ENCODE data around the gene CDC20B.

Gene CDC20B

DNA sequence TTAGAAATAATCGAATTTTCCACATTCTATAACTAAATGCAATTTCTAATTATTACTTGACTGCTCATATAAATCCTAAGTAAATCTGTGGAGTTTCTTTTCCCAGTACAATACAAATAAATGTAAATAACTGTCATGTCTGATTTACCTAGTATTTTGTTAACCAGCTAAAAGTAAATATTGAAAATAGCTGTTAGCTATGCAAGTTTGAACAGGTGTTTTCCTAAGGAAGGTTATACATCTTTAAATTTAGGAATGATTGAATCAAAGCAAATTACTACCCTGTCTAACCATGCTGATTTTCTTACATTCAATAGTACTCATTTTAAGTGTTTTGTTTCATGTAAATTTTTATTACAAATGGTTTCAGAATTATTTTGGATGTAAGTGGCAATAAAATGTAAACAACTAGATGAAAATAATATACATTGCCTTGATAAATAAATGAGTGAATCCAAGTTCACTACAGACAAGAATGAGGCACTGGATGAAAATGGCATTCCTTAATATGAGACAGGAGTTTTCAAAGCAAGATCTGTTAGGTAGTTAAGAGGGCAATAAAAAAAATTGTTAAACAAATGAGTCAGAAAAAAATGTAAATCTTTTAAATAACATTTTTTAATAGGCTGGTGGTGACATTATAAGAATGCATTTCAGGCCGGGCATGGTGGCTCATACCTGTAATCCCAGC lies 38.4 kb upstream of the CDC20B start:
- TF ChIP-seq, protein P1, sequence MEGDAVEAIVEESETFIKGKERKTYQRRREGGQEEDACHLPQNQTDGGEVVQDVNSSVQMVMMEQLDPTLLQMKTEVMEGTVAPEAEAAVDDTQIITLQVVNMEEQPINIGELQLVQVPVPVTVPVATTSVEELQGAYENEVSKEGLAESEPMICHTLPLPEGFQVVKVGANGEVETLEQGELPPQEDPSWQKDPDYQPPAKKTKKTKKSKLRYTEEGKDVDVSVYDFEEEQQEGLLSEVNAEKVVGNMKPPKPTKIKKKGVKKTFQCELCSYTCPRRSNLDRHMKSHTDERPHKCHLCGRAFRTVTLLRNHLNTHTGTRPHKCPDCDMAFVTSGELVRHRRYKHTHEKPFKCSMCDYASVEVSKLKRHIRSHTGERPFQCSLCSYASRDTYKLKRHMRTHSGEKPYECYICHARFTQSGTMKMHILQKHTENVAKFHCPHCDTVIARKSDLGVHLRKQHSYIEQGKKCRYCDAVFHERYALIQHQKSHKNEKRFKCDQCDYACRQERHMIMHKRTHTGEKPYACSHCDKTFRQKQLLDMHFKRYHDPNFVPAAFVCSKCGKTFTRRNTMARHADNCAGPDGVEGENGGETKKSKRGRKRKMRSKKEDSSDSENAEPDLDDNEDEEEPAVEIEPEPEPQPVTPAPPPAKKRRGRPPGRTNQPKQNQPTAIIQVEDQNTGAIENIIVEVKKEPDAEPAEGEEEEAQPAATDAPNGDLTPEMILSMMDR (conservative IDR thresholded peaks at IDR 0.05; ENCODE audit: low read length): no peak
- H3K4me3 ChIP-seq (ENCODE audit: low read length): no peak overlapping the region
- DNase-seq (ENCODE audit: low read depth): no peak

DNA sequence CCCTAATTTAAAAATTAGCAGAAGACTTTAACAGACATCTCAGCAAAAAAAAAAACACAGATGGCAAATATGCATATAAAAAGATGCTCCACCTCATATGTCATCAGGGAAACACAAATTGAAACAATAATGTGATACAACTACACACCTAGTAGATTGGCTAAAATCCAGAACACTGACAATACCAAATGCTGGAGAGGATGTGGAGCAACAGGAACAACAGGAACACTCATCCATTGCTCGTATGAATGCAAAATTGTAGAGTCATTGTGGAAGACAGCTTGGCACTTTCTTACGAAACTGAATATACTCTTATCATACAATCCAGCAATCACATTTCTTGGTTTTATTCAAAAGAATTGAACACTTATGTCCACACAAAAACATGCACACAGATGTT lies 32.0 kb upstream of the CDC20B start:
- H3K4me3 ChIP-seq (ENCODE audit: low read length): no peak overlapping the region
- no peak for DNase-seq (ENCODE audit: low read depth)
- TF ChIP-seq, protein P1 (conservative IDR thresholded peaks at IDR 0.05; ENCODE audit: low read length): no peak

GRCh38 chr5:55191165-55191564 lies 18.2 kb upstream of the CDC20B start:
- DNase-seq (ENCODE audit: low read depth): peak; percentile 5
- H3K4me3 ChIP-seq (ENCODE audit: low read length): no peak overlapping the region
- TF ChIP-seq, protein P1 (conservative IDR thresholded peaks at IDR 0.05; ENCODE audit: low read length): no peak

DNA sequence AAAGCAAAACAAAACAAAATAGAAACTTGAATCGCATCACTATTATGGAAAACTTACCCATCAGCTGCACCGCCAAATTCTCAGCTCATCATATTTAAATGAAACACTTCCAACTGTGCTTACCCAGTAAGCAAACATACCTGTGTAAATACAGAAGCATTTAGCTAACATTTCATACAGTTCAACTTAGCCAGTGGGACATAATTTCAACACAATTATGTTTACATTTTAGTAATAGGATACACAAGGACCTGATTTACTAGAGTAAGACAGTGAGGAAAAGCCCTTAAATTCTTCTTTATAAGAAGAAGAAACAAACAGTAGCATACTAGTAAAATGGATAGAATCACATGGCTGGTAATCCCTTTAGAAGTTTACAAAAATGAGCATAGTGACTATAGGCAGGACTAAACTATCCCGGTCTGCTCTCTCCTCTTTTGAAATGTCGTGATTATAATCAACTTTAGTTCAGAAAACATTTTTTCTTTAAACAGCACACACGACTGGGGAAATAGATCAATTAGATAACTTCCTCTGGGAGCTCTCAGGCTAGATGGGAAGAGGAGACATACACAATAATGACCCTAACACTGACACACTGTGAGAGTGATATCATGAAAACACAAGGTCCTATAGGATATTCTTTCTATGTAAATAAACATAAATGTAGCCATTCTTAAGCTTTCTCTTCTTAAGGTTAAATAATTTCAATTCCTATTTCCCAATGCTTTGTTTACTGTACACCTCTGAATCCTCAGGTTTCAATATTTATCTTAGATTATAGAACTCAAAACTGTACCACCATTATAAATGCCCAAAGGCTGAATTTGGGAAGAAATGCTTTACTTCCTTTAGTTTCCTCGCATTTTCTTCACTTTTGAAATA lies 15.9 kb upstream of the CDC20B start:
- TF ChIP-seq, protein P1 (conservative IDR thresholded peaks at IDR 0.05; ENCODE audit: low read length): no peak
- DNase-seq (ENCODE audit: low read depth): no peak
- no peak overlapping the region for H3K4me3 ChIP-seq (ENCODE audit: low read length)

- DNase-seq (ENCODE audit: low read depth): no peak
- TF ChIP-seq, protein P1 (conservative IDR thresholded peaks at IDR 0.05; ENCODE audit: low read length): peak; percentile 22; the same call in 1 of the 2 replicates
Measured at GRCh38 chr5:55187370-55187769, 14.4 kb upstream of the CDC20B start.

DNA sequence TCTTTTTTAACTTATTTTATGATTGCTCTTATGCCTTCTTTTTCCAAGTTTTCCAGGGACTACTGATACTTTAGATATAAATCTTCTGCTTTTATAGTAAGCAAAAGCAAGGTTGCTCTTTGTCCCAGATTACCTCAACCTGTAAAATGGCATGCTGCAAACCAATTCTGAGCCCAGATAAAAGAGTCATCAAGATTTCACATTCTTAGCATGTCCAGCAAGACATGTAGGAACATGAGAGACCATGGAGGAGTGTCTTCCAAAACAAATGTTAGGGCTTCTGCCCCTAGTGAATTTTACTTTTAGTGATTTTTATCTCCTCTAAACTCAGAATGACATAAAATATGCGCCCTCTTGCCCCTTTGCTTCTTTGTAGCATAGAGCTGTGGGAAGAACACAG lies 7.0 kb upstream of the CDC20B start:
- DNase-seq (ENCODE audit: low read depth): no peak
- TF ChIP-seq, protein P1 (conservative IDR thresholded peaks at IDR 0.05; ENCODE audit: low read length): no peak
- H3K4me3 ChIP-seq (ENCODE audit: low read length): no peak overlapping the region

More at GRCh38 chr5:55187370-55187769, 14.4 kb upstream of the CDC20B start:
- H3K4me3 ChIP-seq (ENCODE audit: low read length): no peak overlapping the region

Data from AG10803 (cell line).